ENCODE data around the gene RNF125. TPM values are rescaled to one million over a fixed set of nuclear protein-coding genes. Genes with fewer than 3 reads are reported as not detected.

The RNF125 gene
- total RNA-seq, result 1 to 10 TPM; 1.4 to 9.3 TPM

DNA sequence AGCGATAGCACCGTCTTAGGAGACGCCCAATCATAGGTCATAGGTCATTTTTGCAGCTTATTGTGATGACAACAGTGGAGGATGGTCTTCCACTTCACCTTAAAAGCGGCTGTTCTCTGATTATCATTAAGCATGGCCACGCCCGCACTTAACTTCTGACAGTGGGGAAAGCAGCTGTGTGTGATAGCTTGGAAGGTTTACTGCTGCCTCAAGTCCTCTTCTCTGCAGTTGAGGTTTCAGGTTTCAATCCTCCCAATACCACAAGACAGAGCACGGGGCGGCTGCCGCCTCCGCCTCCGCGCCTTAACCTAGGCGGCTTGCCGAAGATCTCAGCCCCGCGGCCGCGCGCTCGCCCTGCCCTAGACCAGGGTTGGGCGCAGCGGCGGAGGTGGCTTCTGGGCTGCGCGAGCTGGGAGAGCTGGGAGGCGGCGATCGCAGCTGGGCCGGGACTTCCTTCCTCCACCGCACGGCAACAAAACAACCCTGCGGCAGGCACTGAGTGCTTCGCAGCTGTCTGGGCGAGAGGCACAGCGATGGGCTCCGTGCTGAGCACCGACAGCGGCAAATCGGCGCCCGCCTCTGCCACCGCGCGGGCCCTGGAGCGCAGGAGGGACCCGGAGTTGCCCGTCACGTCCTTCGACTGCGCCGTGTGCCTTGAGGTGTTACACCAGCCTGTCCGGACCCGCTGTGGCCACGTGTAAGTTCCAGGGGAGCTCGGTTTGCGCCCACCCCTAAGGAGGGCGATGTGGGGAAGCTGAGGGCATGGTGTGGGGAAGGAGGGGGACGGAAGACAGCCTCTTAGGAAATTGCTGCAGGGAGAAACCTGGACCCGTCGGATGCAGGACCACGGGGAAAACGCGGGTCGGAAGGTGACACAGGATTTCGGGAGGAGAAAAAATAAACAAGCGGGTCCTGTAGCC, at the start of gene RNF125:
TSS of gene RNF125 (plus strand) at position 495 of the 920 bp plus-strand sequence. CDS start at position 534, 39 bp downstream.

DNA sequence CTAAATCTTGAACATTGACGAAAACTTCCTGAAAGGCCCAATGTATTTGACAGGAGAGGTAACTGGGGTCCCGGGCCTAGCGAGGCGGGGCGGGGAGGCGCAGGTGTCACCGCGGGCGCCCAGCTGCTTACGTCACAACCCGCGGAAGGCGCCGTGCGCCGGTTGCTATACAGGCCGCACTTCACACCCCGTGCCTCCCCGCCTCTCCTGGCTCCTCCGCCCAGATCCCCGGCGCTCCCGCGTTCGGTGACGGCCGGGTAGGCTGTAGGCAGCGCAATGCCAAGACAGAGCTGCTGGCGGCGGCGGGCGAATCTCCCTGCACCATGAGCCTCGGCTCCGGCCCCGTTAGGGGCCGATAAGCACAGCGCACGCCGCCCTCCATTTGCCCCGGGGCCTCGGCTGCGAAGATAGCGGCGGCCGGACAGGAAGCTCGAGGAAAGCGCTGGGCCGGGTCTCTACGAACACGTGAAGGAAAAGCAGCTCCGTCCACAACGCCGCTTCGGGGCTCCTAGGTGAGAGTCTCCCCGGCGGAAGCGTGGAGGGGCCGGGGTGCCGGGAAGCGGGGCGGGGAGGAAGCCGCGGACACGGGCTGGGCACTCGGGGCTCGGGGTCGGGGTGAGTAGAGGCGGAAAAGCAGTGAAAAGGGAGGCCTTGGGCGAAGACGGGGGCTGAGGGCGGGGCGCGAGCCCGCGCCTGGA, 73.2 kb downstream of the RNF125 start, which contains the start of gene RNF138:
TSS of gene RNF138 (plus strand) at position 151 of the 698 bp plus-strand sequence. CDS start 903 bp downstream, outside the sequence.

Other genes with a start within 250 kb of the RNF125 start
- gene TRAPPC8, start 75.7 kb upstream of the RNF125 start, total RNA-seq, result 10 to 100 TPM; 43.4 to 44.0 TPM
- 10 to 100 TPM; 24.8 to 56.6 TPM for gene RNF138, start 73.0 kb downstream of the RNF125 start, total RNA-seq
- not detected for gene MEP1B, start 171.2 kb downstream of the RNF125 start, total RNA-seq